ENCODE results near the gene PPFIA1.
"Not testable (repeated sequence)": the region's sequence is repeated elsewhere in the genome, so short reads cannot be mapped to it uniquely, and the experiment has no call there.

Gene PPFIA1

GRCh38 chr11:70292863-70293262, 22.4 kb downstream of the PPFIA1 start:
- no peak for DNase-seq (ENCODE audit: low read depth, low spot score)
- H3K27ac ChIP-seq, result no peak overlapping the region

GRCh38 chr11:70295166-70295565, 24.7 kb downstream of the PPFIA1 start:
- not testable (repeated sequence) for DNase-seq (ENCODE audit: low read depth, low spot score); H3K27ac ChIP-seq

GRCh38 chr11:70296681-70297080, 26.2 kb downstream of the PPFIA1 start:
- H3K27ac ChIP-seq, result no peak overlapping the region
- no peak for DNase-seq (ENCODE audit: low read depth, low spot score)

- H3K27ac ChIP-seq, result no peak overlapping the region
- DNase-seq (ENCODE audit: low read depth, low spot score), result no peak
Observed at GRCh38 chr11:70297341-70297740, 26.9 kb downstream of the PPFIA1 start.

- H3K27ac ChIP-seq, result no peak overlapping the region
- DNase-seq (ENCODE audit: low read depth, low spot score), result no peak
Observed at GRCh38 chr11:70298243-70298915, 27.9 kb downstream of the PPFIA1 start.

- H3K27ac ChIP-seq, result no peak overlapping the region
- no peak for DNase-seq (ENCODE audit: low read depth, low spot score)
Observed at GRCh38 chr11:70299636-70300035, 29.1 kb downstream of the PPFIA1 start.

- H3K27ac ChIP-seq, result no peak overlapping the region
- DNase-seq (ENCODE audit: low read depth, low spot score), result no peak
Observed at GRCh38 chr11:70301191-70301590, 30.7 kb downstream of the PPFIA1 start.

- no peak overlapping the region for H3K27ac ChIP-seq
Observed at GRCh38 chr11:70301721-70302418, 31.4 kb downstream of the PPFIA1 start.

GRCh38 chr11:70302419-70302752, 31.9 kb downstream of the PPFIA1 start:
- no peak overlapping the region for H3K27ac ChIP-seq
- no peak for DNase-seq (ENCODE audit: low read depth, low spot score)

More at GRCh38 chr11:70301721-70302418, 31.4 kb downstream of the PPFIA1 start:
- DNase-seq (ENCODE audit: low read depth, low spot score), result no peak

GRCh38 chr11:70303070-70303469, 32.6 kb downstream of the PPFIA1 start:
- no peak for DNase-seq (ENCODE audit: low read depth, low spot score)
- no peak overlapping the region for H3K27ac ChIP-seq

GRCh38 chr11:70304208-70304603, 33.7 kb downstream of the PPFIA1 start:
- H3K27ac ChIP-seq, result no peak overlapping the region

GRCh38 chr11:70305501-70305900, 35.0 kb downstream of the PPFIA1 start:
- no peak for DNase-seq (ENCODE audit: low read depth, low spot score)
- H3K27ac ChIP-seq, result no peak overlapping the region

More at GRCh38 chr11:70304208-70304603, 33.7 kb downstream of the PPFIA1 start:
- DNase-seq (ENCODE audit: low read depth, low spot score), result no peak

- DNase-seq (ENCODE audit: low read depth, low spot score), result no peak
- H3K27ac ChIP-seq, result peak overlapping the region; percentile 59
Observed at GRCh38 chr11:70306586-70307033, 36.1 kb downstream of the PPFIA1 start.

GRCh38 chr11:70307176-70307575, 36.7 kb downstream of the PPFIA1 start:
- peak overlapping the region; percentile 59 for H3K27ac ChIP-seq
- no peak for DNase-seq (ENCODE audit: low read depth, low spot score)

GRCh38 chr11:70311616-70312015, 41.1 kb downstream of the PPFIA1 start:
- DNase-seq (ENCODE audit: low read depth, low spot score), result no peak
- H3K27ac ChIP-seq, result no peak overlapping the region

- DNase-seq (ENCODE audit: low read depth, low spot score), result no peak
- H3K27ac ChIP-seq, result no peak overlapping the region
Observed at GRCh38 chr11:70312401-70313357, 42.2 kb downstream of the PPFIA1 start.

GRCh38 chr11:70313945-70314344, 43.5 kb downstream of the PPFIA1 start:
- DNase-seq (ENCODE audit: low read depth, low spot score), result no peak
- no peak overlapping the region for H3K27ac ChIP-seq

GRCh38 chr11:70314730-70315129, 44.2 kb downstream of the PPFIA1 start:
- no peak for DNase-seq (ENCODE audit: low read depth, low spot score)
- no peak overlapping the region for H3K27ac ChIP-seq

- no peak for DNase-seq (ENCODE audit: low read depth, low spot score)
Observed at GRCh38 chr11:70315716-70316115, 45.2 kb downstream of the PPFIA1 start.

GRCh38 chr11:70317581-70318305, 47.3 kb downstream of the PPFIA1 start:
- no peak overlapping the region for H3K27ac ChIP-seq
- no peak for DNase-seq (ENCODE audit: low read depth, low spot score)

More at GRCh38 chr11:70315716-70316115, 45.2 kb downstream of the PPFIA1 start:
- H3K27ac ChIP-seq, result no peak overlapping the region
